Progenitor cell of endocrine pancreas (in vitro differentiated cells): ENCODE data around the gene METTL22. TPM values are rescaled to one million over a fixed set of nuclear protein-coding genes. Genes with fewer than 3 reads are reported as not detected.

ENCODE experiments used
- DNase-seq: peaks from one replicate; pipeline ENCODE4 v3.0.0; 2021; ENCODE audit warnings: low spot score; ENCODE audit not compliant: unreplicated experiment
- H3K27ac Mint-ChIP-seq: 2 replicates; pipeline ENCODE4 v1.8.0; 2021; ENCODE audit warnings: mild to moderate bottlenecking, moderate library complexity, mixed read lengths
- H3K27me3 Mint-ChIP-seq: 2 replicates; pipeline ENCODE4 v1.8.0; 2021; ENCODE audit warnings: mixed read lengths
- H3K36me3 Mint-ChIP-seq: 2 replicates; pipeline ENCODE4 v1.8.0; 2022; ENCODE audit warnings: mixed read lengths; ENCODE audit not compliant: insufficient read depth
- H3K4me1 Mint-ChIP-seq: 2 replicates; pipeline ENCODE4 v1.8.0; 2021; ENCODE audit warnings: low read depth, mixed read lengths
- H3K4me3 Mint-ChIP-seq: 2 replicates; pipeline ENCODE4 v1.8.0; 2021; ENCODE audit warnings: low read depth, mild to moderate bottlenecking, moderate library complexity, mixed read lengths
- H3K9me3 Mint-ChIP-seq: 2 replicates; pipeline ENCODE4 v1.8.0; 2021; ENCODE audit warnings: low read depth, mixed read lengths
- CTCF ChIP-seq: fragments of 200-600 bp; sonication (generic); IDR thresholded peaks from one replicate; pipeline ENCODE4 v1.5.0; 2021; ENCODE audit warnings: antibody characterized with exemption, mild to moderate bottlenecking; ENCODE audit not compliant: unreplicated experiment
- total RNA-seq: library from RNA; stranded (reverse); gene quantifications from 2 replicates; pipeline ENCODE4 v1.2.1, GENCODE V29; 2021

The METTL22 gene
- total RNA-seq, 1 donor from 2014 or later = 56.5 TPM

- H3K27ac Mint-ChIP-seq = no peak overlapping the region
- H3K36me3 Mint-ChIP-seq = no peaks in the 10 kb centered on the region
- no peak overlapping the region for H3K4me3 Mint-ChIP-seq
- H3K9me3 Mint-ChIP-seq = no peaks in the 10 kb centered on the region
- no peak for DNase-seq
- peaks cover 2% of the 10 kb centered on the region for H3K4me1 Mint-ChIP-seq
- H3K27me3 Mint-ChIP-seq = peaks cover 32% of the 10 kb centered on the region
- no peak for TF ChIP-seq CTCF
Observed at GRCh38 chr16:8583732-8584131, 37.8 kb upstream of the METTL22 start.

- peaks cover 5% of the 10 kb centered on the region for H3K4me1 Mint-ChIP-seq
- peaks cover 39% of the 10 kb centered on the region for H3K27me3 Mint-ChIP-seq
- TF ChIP-seq CTCF = no peak
- DNase-seq = no peak
- H3K36me3 Mint-ChIP-seq = no peaks in the 10 kb centered on the region
- H3K9me3 Mint-ChIP-seq = no peaks in the 10 kb centered on the region
- no peak overlapping the region for H3K27ac Mint-ChIP-seq
- no peak overlapping the region for H3K4me3 Mint-ChIP-seq
Observed at GRCh38 chr16:8585041-8585440, 36.5 kb upstream of the METTL22 start.

- DNase-seq = no peak
- TF ChIP-seq CTCF = no peak
- H3K9me3 Mint-ChIP-seq = no peaks in the 10 kb centered on the region
- peaks cover 5% of the 10 kb centered on the region for H3K4me1 Mint-ChIP-seq
- no peaks in the 10 kb centered on the region for H3K36me3 Mint-ChIP-seq
- H3K27me3 Mint-ChIP-seq = peaks cover 39% of the 10 kb centered on the region
- H3K27ac Mint-ChIP-seq = no peak overlapping the region
- no peak overlapping the region for H3K4me3 Mint-ChIP-seq
Observed at GRCh38 chr16:8585857-8586256, 35.6 kb upstream of the METTL22 start.

GRCh38 chr16:8587065-8587464 is 34.4 kb upstream of the METTL22 start:
- peaks cover 39% of the 10 kb centered on the region for H3K27me3 Mint-ChIP-seq
- no peak for DNase-seq

GRCh38 chr16:8588682-8589056 is 32.8 kb upstream of the METTL22 start:
- H3K4me3 Mint-ChIP-seq = peak overlapping the region; percentile 43
- no peak overlapping the region for H3K27ac Mint-ChIP-seq
- no peak for TF ChIP-seq CTCF
- H3K36me3 Mint-ChIP-seq = no peaks in the 10 kb centered on the region
- H3K27me3 Mint-ChIP-seq = peaks cover 35% of the 10 kb centered on the region
- H3K9me3 Mint-ChIP-seq = no peaks in the 10 kb centered on the region
- H3K4me1 Mint-ChIP-seq = peaks cover 5% of the 10 kb centered on the region
- no peak for DNase-seq

More at GRCh38 chr16:8587065-8587464, 34.4 kb upstream of the METTL22 start:
- no peak overlapping the region for H3K4me3 Mint-ChIP-seq
- no peaks in the 10 kb centered on the region for H3K9me3 Mint-ChIP-seq
- no peak overlapping the region for H3K27ac Mint-ChIP-seq
- H3K36me3 Mint-ChIP-seq = no peaks in the 10 kb centered on the region
- peaks cover 5% of the 10 kb centered on the region for H3K4me1 Mint-ChIP-seq
- TF ChIP-seq CTCF = no peak
